Placental epithelial cell (primary cell): ENCODE measurements around the gene ZSWIM1. TPM values are rescaled to one million over a fixed set of nuclear protein-coding genes. Genes with fewer than 3 reads are reported as not detected.

Experiments
- total RNA-seq: library from RNA; depleted of rRNA; stranded (reverse); fragments of >200 nt; gene quantifications from 2 replicates; pipeline ENCODE4 v1.2.3, GENCODE V29; 2012

Gene ZSWIM1
- total RNA-seq, result 10.2 and 17.5 TPM in 2 replicates

GRCh38 chr20:45880988-45881788 lies at the start of gene ZSWIM1:
Gene ZSWIM1 (plus strand): TSS chr20:45881227. CDS start chr20:45882593, 1,366 bp downstream.

DNA sequence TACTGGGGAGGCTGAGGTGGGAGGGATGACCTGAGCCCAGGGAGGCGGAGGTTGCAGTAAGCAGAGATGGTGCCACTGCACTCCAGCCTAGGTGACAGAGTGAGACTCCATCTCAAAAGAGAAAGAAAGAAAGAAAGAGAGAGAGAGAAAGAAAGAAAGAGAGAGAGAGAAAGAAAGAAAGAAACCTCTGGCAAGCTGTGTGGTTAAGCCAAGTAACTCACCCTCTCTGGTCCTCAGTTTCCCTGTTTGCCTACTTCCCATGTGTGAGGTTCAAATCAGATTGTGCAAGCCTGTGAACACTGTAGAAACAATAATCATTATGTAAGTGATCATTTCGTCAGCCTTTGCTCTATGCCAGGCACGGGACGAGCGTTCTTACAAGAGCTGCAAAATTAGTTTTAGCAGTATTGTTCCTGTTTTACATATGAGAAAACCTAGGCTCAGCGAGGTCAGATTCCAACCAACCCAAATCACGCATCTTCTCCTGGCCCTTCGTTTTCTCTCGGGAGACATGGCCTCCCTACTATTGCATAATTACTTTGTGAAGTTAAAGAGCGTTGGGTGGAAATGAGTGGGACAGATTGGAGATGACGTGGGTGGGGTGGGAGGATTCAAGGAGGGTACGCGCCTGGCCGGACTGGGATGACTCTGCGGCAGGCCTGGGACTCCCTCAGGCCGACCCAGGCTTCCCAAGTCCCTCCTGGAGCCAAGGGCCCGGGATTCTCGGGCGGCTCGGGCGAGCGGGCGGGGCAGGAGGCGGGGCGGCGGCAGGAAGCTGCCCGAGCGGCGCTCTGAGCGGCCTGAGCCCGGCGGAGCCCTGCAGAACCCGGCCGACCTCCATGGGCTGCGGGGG lies 47.8 kb upstream of the ZSWIM1 start, which contains the start of gene SNX21:
Gene SNX21, plus strand, starts transcription at position 770 of the 853 bp plus-strand sequence. CDS start 121 bp downstream, outside the sequence.

GRCh38 chr20:45857114-45857881 lies 23.7 kb upstream of the ZSWIM1 start, which contains the start of the genes ACOT8 and ZSWIM3:
Gene ACOT8 (minus strand): TSS chr20:45857392. CDS start chr20:45857315, 77 bp downstream.
Gene ZSWIM3 (plus strand): TSS chr20:45857614. CDS start chr20:45857826, 212 bp downstream.

DNA sequence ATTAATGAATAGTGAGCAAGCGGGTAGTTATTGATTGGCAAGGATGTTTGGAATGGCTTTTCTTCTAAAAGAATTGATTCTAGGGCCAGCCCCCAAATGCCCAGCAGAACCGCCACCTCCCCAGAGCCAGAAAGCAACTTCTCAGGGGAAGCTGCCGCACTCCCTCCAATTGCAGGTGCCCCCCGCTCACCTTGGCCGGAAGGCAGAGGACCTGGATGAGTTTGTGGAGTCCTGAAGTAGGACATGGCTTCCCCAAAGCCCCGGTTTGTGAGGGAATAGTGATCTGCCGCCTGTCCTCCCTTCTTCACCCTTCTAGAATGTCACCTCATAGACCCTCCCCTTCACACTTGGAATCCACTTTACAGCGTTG lies 6.3 kb downstream of the ZSWIM1 start, which contains the start of gene SPATA25:
Gene SPATA25, minus strand, starts transcription at position 277 of the 370 bp plus-strand sequence. Its CDS starts 32 bp downstream, at position 245.

DNA sequence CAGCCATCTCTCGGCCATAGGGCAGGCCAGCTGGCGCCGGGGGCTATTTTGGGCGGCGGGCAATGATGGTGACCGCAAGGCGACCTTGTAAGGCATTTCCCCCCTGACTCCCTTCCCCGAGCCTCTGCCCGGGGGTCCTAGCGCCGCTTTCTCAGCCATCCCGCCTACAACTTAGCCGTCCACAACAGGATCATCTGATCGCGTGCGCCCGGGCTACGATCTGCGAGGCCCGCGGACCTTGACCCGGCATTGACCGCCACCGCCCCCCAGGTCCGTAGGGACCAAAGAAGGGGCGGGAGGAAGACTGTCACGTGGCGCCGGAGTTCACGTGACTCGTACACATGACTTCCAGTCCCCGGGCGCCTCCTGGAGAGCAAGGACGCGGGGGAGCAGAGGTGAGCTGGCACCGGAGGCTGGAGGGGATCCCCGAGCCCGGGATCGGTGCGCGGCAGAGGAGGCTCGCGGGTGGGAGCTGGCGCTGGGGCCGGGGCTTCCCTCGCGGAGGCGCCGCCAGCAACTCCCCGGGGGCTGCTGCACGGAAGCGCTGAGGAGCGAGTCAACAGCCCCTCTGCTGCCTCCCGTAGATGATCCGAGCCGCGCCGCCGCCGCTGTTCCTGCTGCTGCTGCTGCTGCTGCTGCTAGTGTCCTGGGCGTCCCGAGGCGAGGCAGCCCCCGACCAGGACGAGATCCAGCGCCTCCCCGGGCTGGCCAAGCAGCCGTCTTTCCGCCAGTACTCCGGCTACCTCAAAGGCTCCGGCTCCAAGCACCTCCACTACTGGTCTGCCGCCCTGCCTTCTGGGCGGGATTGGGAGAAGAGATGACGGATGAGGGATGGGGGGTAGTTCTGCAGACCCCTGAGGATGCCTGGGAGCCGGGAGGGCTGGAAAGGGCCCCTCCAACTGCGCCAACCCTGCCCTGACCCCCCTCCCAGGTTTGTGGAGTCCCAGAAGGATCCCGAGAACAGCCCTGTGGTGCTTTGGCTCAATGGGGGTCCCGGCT lies 10.3 kb downstream of the ZSWIM1 start, which contains the start of the genes CTSA and NEURL2:
Gene CTSA, plus strand, starts transcription at position 351 of the 999 bp plus-strand sequence. Its CDS starts 234 bp downstream, at position 585.
Gene NEURL2, minus strand, starts transcription at position 224 of the 999 bp plus-strand sequence. Its CDS starts 217 bp downstream, at position 7.

GRCh38 chr20:45911486-45912343 lies 30.7 kb downstream of the ZSWIM1 start, which contains the start of gene PLTP:
Gene PLTP (minus strand): TSS chr20:45912155. CDS start chr20:45911452, 703 bp downstream.

Other genes starting within 250 kb of the ZSWIM1 start
- gene WFDC9, start 249.9 kb upstream of the ZSWIM1 start, total RNA-seq, result not detected in 2 replicates
- gene WFDC11, start 211.0 kb upstream of the ZSWIM1 start, total RNA-seq, result not detected in 2 replicates
- gene WFDC13, start 179.2 kb upstream of the ZSWIM1 start, total RNA-seq, result not detected in 2 replicates
- gene WFDC10B, start 176.2 kb upstream of the ZSWIM1 start, total RNA-seq, result not detected in 2 replicates
- gene SPINT4, start 158.9 kb upstream of the ZSWIM1 start, total RNA-seq, result not detected in 2 replicates
- gene WFDC3, start 89.3 kb upstream of the ZSWIM1 start, total RNA-seq, result not detected in 2 replicates
- 11.0 and 11.7 TPM in 2 replicates for gene DNTTIP1, start 89.3 kb upstream of the ZSWIM1 start, total RNA-seq
- gene UBE2C, start 68.6 kb upstream of the ZSWIM1 start, total RNA-seq, result 3.9 and 16.9 TPM in 2 replicates
- gene TNNC2, start 53.9 kb upstream of the ZSWIM1 start, total RNA-seq, result not detected in 2 replicates
- gene SNX21, start 47.4 kb upstream of the ZSWIM1 start, total RNA-seq, result 61.6 and 65.1 TPM in 2 replicates
- 34.5 and 38.5 TPM in 2 replicates for gene ACOT8, start 23.8 kb upstream of the ZSWIM1 start, total RNA-seq
- gene ZSWIM3, start 23.6 kb upstream of the ZSWIM1 start, total RNA-seq, result 5.5 and 8.4 TPM in 2 replicates
- gene SPATA25, start 6.4 kb downstream of the ZSWIM1 start, total RNA-seq, result 0.98 and 2.0 TPM in 2 replicates
- 2.9 and 3.5 TPM in 2 replicates for gene NEURL2, start 10.0 kb downstream of the ZSWIM1 start, total RNA-seq
- 38.4 and 66.0 TPM in 2 replicates for gene CTSA, start 10.1 kb downstream of the ZSWIM1 start, total RNA-seq
- gene PLTP, start 30.9 kb downstream of the ZSWIM1 start, total RNA-seq, result 4.4 and 9.4 TPM in 2 replicates
- gene PCIF1, start 53.5 kb downstream of the ZSWIM1 start, total RNA-seq, result 20.0 and 24.0 TPM in 2 replicates
- 26.6 and 29.1 TPM in 2 replicates for gene ZNF335, start 91.0 kb downstream of the ZSWIM1 start, total RNA-seq
- 0.87 and 1.2 TPM in 2 replicates for gene MMP9, start 127.7 kb downstream of the ZSWIM1 start, total RNA-seq
- gene SLC12A5, start 148.0 kb downstream of the ZSWIM1 start, total RNA-seq, result 0.33 and 2.0 TPM in 2 replicates
- gene NCOA5, start 208.7 kb downstream of the ZSWIM1 start, total RNA-seq, result 19.2 and 20.6 TPM in 2 replicates
- 18.5 and 26.6 TPM in 2 replicates for gene CD40, start 237.1 kb downstream of the ZSWIM1 start, total RNA-seq